ENCODE data around the gene XPO4.

GRCh38 chr13:20808874-20809273, 93.7 kb downstream of the XPO4 start:
- TF ChIP-seq POLR2AphosphoS5 (IDR thresholded peaks at IDR 0.05) (no peak), CTCF (IDR thresholded peaks at IDR 0.05) (no peak)

All from breast epithelium (tissue), 3 donors.